GM12878 (cell line): ENCODE results near the gene UPK1B. TPM values are rescaled to one million over a fixed set of nuclear protein-coding genes. Genes with fewer than 3 reads are reported as not detected.

Experiments
- BMI1 ChIP-seq: fragments of 450-650 bp; IDR thresholded peaks from 2 replicates; pipeline ENCODE4 v1.6.1; 2016; ENCODE audit warnings: mild to moderate bottlenecking, moderate library complexity, borderline replicate concordance
- CEBPZ ChIP-seq: fragments of 150-350 bp; IDR thresholded peaks from 2 replicates; pipeline ENCODE4 v1.6.1; 2016; ENCODE audit warnings: low read depth, low read length
- HDAC2 ChIP-seq: fragments of 200-600 bp; sonication (generic); IDR thresholded peaks from 2 replicates; pipeline ENCODE4 v1.6.1; 2017
- PAX8 ChIP-seq: fragments of 450-650 bp; IDR thresholded peaks from 2 replicates; pipeline ENCODE4 v1.6.1; 2017; ENCODE audit warnings: mild to moderate bottlenecking, moderate library complexity
- REST ChIP-seq: IDR thresholded peaks from 2 replicates; pipeline ENCODE4 v1.6.1; 2012; ENCODE audit warnings: mild to moderate bottlenecking, low read depth, low read length
- TARDBP ChIP-seq: IDR thresholded peaks from 2 replicates; pipeline ENCODE4 v1.6.1; 2016; ENCODE audit warnings: borderline replicate concordance
- TBL1XR1 ChIP-seq: IDR thresholded peaks from 2 replicates; pipeline ENCODE4 v1.6.1; 2012; ENCODE audit warnings: low read depth, low read length, improper control_type of control experiment
- TCF3 ChIP-seq: IDR thresholded peaks from 2 replicates; pipeline ENCODE4 v1.6.1; 2012; ENCODE audit warnings: low read depth, mild to moderate bottlenecking, low read length, borderline replicate concordance; ENCODE audit not compliant: insufficient read depth
- ZBTB11 ChIP-seq: fragments of 450-650 bp; formaldehyde crosslinking; IDR thresholded peaks from 2 replicates; pipeline ENCODE4 v1.5.0; 2022; ENCODE audit warnings: mild to moderate bottlenecking, missing genetic modification characterization
- polyA plus RNA-seq, 11 experiments: library from polyadenylated mRNA; depleted of rRNA in 4 of 11; unstranded in 6 of 11; stranded (reverse) in 5 of 11; fragments of >200 nt; fragmentation: Nextera tagmentation in 4 of 11; fragmentation: Illumina TruSeq in 1 of 11; extraction: Ambion mirVana in 4 of 11; extraction: Trizol in 1 of 11; gene quantifications; 1 replicate in 1 of 11; 2 replicates in 10 of 11; pipeline versions ENCODE4 v1.2.1 to v1.2.3, GENCODE V29; 2011 to 2016; ENCODE audit warnings: inconsistent platforms in 2 of 11, missing spikeins in 2 of 11, low read depth in 1 of 11
- total RNA-seq, 4 experiments: library from RNA; depleted of rRNA in 3 of 4; stranded (reverse); fragments of >200 nt in 3 of 4; fragmentation: Illumina TruSeq in 1 of 4; extraction: Trizol in 1 of 4; gene quantifications; 2 replicates each; pipeline versions ENCODE4 v1.2.1 to v1.2.3, GENCODE V29; 2013 to 2021

Gene UPK1B
- total and polyA plus RNA-seq, 10 of the 15 experiments (the other 5 are each of a cell fraction or from before 2014, with no cell fraction given), result not detected

- TF ChIP-seq TCF3 (no peak), PAX8 (no peak), HDAC2 (no peak), ZBTB11 (no peak), REST (no peak), BMI1 (no peak), TARDBP (no peak), TBL1XR1 (no peak), CEBPZ (no peak)
Observed at GRCh38 chr3:119177321-119177720, 3.9 kb downstream of the UPK1B start (continued).
